Right lobe of liver (tissue), 6 donors: ENCODE measurements around the gene IQSEC3. TPM values are rescaled to one million over a fixed set of nuclear protein-coding genes. Genes with fewer than 3 reads are reported as not detected.

Experiments used
- ATAC-seq, 4 donors: fragments of 200-7000 bp; cut with Tn5 transposase; one replicate each; pipeline ENCODE4 v1.9.1; 2020; ENCODE audit warnings: mild to moderate bottlenecking in 4 of 4, moderate library complexity in 4 of 4
- DNase-seq, 3 donors: peaks; one replicate each; pipeline ENCODE4 v3.0.0-alpha.2; 2020
- H3K27ac ChIP-seq, 3 donors: fragments of 200-600 bp; one replicate each; pipeline ENCODE4 v1.8.0; 2022
- H3K27me3 ChIP-seq, 2 donors: fragments of 200-600 bp; one replicate each; pipeline ENCODE4 v1.8.0; 2022
- H3K36me3 ChIP-seq, 4 donors: fragments of 200-600 bp; sonication (generic) in 1 of 4; one replicate each; pipeline versions ENCODE4 v1.5.1 to v1.8.0; 2017 to 2022; ENCODE audit warnings: control low read depth in 1 of 4
- H3K4me1 ChIP-seq, 4 donors: fragments of 200-600 bp; sonication (generic) in 1 of 4; one replicate each; pipeline versions ENCODE4 v1.5.1 to v1.8.0; 2017 to 2022; ENCODE audit warnings: control low read depth in 1 of 4
- H3K4me3 ChIP-seq, 3 donors: fragments of 200-600 bp; one replicate each; pipeline ENCODE4 v1.8.0; 2022
- H3K9me3 ChIP-seq, 4 donors: fragments of 200-600 bp; sonication (generic) in 1 of 4; one replicate each; pipeline versions ENCODE4 v1.5.1 to v1.8.0; 2017 to 2022; ENCODE audit warnings: control low read depth in 1 of 4
- CTCF ChIP-seq, 4 donors: fragments of 200-600 bp in 3 of 4; fragments of 450-650 bp in 1 of 4; IDR thresholded peaks; one replicate each; pipeline versions ENCODE4 v1.5.1 to v1.8.0; 2016 to 2022; ENCODE audit warnings: antibody characterized with exemption in 4 of 4, mild to moderate bottlenecking in 2 of 4
- POLR2A ChIP-seq: fragments of 450-650 bp; IDR thresholded peaks from one replicate; pipeline ENCODE4 v1.6.1; 2017; ENCODE audit warnings: antibody characterized with exemption, mild to moderate bottlenecking
- WGBS: methylation state at CpG from one replicate; pipeline ENCODE4 v1.1.6; 2018; ENCODE audit warnings: low coverage, low lambda C conversion rate; ENCODE audit not compliant: insufficient coverage; ENCODE audit errors: missing lambda C conversion rate; 5-methylcytosine and 5-hydroxymethylcytosine counted together
- intact Hi-C, 2 donors: fragments of 100-400 bp; cut with DNase I; formaldehyde crosslinking; loops; one replicate each; pipeline versions ENCODE4 v1.11.2 to v1.14.1; 2022
- total RNA-seq, 6 experiments: library from RNA; depleted of rRNA in 2 of 6; stranded (reverse); fragments of >200 nt in 2 of 6; fragmentation: NEBNext Ultra II Directional in 3 of 6; extraction: Animal tissue kit (Norgen Biotek cat#: 25700) in 3 of 6; gene quantifications; one replicate each; pipeline versions ENCODE4 v1.1.0 to v1.2.4, GENCODE V29; 2016 to 2023
- donor health status: DM: no; HTN: yes; CAD: no.
- donor health status: DM: no; HTN: no; CAD: no.
- donor health status: DM: no; HTN: no; CAD: no.
- donor health status: DM: no; HTN: yes; CAD: no.
- donor health status: DM: no; HTN: yes; CAD: no.

Gene IQSEC3
- total RNA-seq, 6 experiments from 2014 or later, result 0.05 to 0.64 (median 0.15) TPM; not detected in 1

GRCh38 chr12:209246-209645 is 142.7 kb downstream of the IQSEC3 start:
- Histone ChIP-seq H3K36me3 (peaks cover 0 to 41% (median 0%) of the 10 kb centered on the region in 4 donors), H3K4me1 (peaks cover 0 to 42% (median 18%) of the 10 kb centered on the region in 4 donors), H3K4me3 (no peak overlapping the region), H3K9me3 (no peaks in the 10 kb centered on the region), H3K27ac (no peak overlapping the region), H3K27me3 (no peaks in the 10 kb centered on the region)
- TF ChIP-seq CTCF (IDR thresholded peaks at IDR 0.05) (no peak), POLR2A (no peak)
- ATAC-seq, result no peak
- WGBS, result 60% methylated on average over 12 of the region's 15 CpGs
- intact Hi-C loops, result no loop called here
- peak in 1 of 3 donors; percentile 9 for DNase-seq

- Histone ChIP-seq H3K9me3 (no peaks in the 10 kb centered on the region), H3K27me3 (no peaks in the 10 kb centered on the region), H3K4me3 (peak overlapping the region in 1 of 3 donors; percentile 68), H3K36me3 (peaks cover 0 to 35% (median 0%) of the 10 kb centered on the region in 4 donors), H3K27ac (peak overlapping the region in 1 of 3 donors; percentile 95), H3K4me1 (peaks cover 0 to 48% (median 19%) of the 10 kb centered on the region in 4 donors)
- DNase-seq (peak in 1 of 3 donors; percentile 14), ATAC-seq (no peak)
- TF ChIP-seq POLR2A, result no peak
- no peak for TF ChIP-seq CTCF (IDR thresholded peaks at IDR 0.05)
- 42% methylated on average over 3 of the region's 12 CpGs for WGBS
- intact Hi-C loops, result no loop called here
These were observed 143.3 kb downstream of the IQSEC3 start for GRCh38 chr12:209851-210250.

GRCh38 chr12:210277-211141 is 143.9 kb downstream of the IQSEC3 start:
- no peak for TF ChIP-seq POLR2A
- TF ChIP-seq CTCF (IDR thresholded peaks at IDR 0.05), result no peak
- peaks cover 0 to 48% (median 19%) of the 10 kb centered on the region in 4 donors for H3K4me1 ChIP-seq
- peak; percentile 87 to 96 (median 94) for DNase-seq
- WGBS, result 43% methylated on average over 9 of the region's 16 CpGs
- peak overlapping the region in 2 of 3 donors; percentile 85 to 95 for H3K27ac ChIP-seq
- peak; percentile 65 to 82 (median 78) for ATAC-seq
- H3K9me3 ChIP-seq, result no peaks in the 10 kb centered on the region
- peak overlapping the region in 2 of 3 donors; percentile 16 to 68 for H3K4me3 ChIP-seq
- intact Hi-C loops, result no loop called here
- H3K36me3 ChIP-seq, result peaks cover 0 to 35% (median 0%) of the 10 kb centered on the region in 4 donors
- no peaks in the 10 kb centered on the region for H3K27me3 ChIP-seq

- 62% methylated on average over 3 of the region's 3 CpGs for WGBS
- no peak for TF ChIP-seq CTCF (IDR thresholded peaks at IDR 0.05)
- no peak for TF ChIP-seq POLR2A
- peaks cover 0 to 48% (median 19%) of the 10 kb centered on the region in 4 donors for H3K4me1 ChIP-seq
- no peaks in the 10 kb centered on the region for H3K9me3 ChIP-seq
- H3K27me3 ChIP-seq, result no peaks in the 10 kb centered on the region
- peaks cover 0 to 29% (median 0%) of the 10 kb centered on the region in 4 donors for H3K36me3 ChIP-seq
- peak in 1 of 4 donors; percentile 1 for ATAC-seq
- intact Hi-C loops, result no loop called here
- peak overlapping the region in 1 of 3 donors; percentile 68 for H3K4me3 ChIP-seq
- H3K27ac ChIP-seq, result peak overlapping the region in 2 of 3 donors; percentile 85 to 95
- no peak for DNase-seq
These were observed 144.5 kb downstream of the IQSEC3 start for GRCh38 chr12:211142-211465.
